Kasumi-1 (cell line): ENCODE data around the gene ADARB2.
A peak's percentile ranks its signal among the peaks of the same experiment; 100 is the strongest.

Experiments
- DNase-seq, 2 experiments: peaks; one replicate each; lab custom pipeline; 2025; lab: John Stamatoyannopoulos, UW

ADARB2 gene

DNA sequence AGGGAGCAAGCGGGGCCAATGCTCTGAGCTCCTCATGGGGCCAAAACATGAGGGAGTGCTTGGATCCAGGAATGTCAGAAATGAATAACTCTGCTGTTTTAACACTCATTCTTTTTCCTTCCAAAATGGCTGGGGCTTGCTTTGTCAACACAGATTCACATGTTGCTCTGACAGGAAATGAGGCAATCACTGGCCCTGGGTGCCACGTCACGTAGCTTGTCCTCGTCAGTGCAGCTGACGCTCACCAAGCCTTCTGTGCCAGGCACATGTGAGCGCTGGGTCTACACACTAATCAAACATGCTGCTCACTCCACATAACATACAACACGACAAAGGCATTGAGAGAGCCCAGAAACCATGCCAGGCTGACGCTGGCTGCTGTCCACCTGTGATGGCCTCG, 482.2 kb downstream of the ADARB2 start:
- no peak for DNase-seq

DNA sequence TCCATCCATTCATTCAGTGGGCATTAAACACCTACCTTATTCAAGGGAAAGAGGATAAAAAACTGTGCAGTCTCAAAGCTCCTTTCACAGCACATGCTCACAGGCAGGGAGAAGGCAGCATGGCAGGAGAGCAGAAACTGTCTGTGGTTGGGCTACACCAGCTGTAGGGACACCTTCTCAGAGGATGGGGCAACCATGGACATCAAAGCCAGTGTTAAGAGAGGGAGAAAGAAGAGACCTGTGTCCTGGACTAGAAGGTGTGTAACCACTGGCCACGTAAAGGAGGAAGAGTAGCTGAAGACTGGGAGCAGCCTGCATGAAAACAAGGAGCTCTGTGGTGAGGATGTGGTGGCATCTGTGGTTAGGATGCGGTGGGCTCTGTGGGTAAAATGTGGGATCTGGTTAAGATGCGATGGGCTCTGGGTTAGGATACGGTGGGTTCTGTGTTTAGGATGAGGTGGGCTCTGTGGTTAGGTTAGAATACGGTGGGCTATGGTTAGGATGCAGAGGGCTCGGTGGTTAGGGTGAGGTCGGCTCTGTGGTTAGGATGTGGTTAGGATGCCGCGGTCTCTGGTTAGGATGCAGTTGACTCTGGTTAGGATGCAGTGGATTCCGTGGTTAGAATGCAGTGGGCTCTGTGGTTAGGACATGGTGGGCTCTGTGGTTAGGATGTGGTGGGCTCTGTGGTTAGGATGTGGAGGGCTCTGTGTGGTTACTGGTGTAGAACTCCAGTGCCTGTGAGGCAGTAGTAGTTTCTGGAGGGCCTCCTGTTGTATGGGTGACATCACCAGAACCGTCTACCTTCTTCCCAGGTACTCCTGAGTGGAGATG, 483.6 kb downstream of the ADARB2 start:
- no peak for DNase-seq

DNA sequence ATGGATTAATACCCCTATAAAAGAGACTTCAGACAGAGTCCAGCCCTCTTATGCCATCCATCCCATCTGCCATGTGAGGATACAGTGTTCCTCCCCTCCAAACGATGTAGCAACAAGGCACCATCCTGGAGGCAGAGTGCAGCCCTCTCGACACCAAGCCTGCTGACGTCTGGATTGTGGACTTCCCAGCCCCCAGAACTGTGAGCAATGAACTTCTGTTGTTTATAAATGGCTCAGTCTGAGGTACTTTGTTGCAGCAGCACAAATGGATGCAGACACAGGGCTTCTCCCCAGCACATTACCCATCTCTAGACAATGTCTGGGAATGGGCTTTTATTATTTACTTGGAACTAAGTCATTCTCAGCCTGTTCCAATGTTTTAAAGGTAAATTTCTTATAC, 485.6 kb downstream of the ADARB2 start:
- no peak for DNase-seq

DNA sequence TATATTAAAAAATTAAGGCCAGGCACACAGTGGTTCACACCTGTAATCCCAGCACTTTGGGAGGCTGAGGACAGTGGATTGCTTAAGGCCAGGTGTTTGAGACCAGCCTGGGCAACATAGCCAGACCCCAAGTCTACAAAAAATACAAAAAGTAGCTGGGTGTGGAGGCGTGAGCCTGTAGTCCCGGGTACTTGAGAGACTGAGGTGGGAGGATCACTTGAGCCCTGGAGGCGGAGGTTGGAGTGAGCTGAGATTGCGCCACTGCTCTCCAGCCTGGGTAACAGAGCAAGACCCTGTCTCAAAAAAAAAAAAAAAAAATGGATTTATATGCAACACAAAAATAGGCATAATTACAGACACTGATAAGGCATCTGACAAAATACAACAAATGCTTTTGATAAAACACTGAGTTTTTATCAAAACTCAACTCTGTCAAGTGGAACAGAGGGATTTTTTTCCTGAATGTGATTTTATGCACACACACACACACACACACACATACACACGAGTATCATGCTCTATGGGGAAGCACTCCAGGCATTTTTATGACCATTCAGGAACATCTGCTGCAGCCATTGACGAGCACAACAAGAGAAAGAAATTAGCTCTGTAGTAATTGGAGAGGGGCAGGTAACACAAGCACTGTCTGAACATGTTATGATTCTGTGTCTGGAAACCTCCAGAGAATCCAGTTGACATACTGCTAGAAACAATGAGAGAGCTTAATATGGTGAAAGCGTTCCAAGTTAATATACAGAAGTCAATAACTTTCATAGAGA, 488.0 kb downstream of the ADARB2 start:
- no peak for DNase-seq

DNA sequence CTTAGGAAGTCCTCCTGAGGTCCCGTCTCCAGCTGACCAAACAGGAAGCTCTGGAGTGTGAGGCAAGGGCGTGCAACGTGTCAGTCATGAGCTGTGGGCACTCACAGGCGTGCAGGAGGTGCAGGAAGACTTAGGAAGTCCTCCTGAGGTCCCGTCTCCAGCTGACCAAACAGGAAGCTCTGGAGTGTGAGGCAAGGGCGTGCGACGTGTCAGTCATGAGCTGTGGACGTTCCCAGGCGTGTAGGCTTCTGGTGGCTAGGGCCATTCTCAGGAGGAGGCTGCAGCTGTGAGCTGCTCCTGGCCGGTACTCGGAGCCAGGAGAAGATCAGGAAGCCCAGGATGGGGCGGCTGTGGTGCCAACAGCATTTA, 489.1 kb downstream of the ADARB2 start:
- DNase-seq = peak; percentile 92

DNA sequence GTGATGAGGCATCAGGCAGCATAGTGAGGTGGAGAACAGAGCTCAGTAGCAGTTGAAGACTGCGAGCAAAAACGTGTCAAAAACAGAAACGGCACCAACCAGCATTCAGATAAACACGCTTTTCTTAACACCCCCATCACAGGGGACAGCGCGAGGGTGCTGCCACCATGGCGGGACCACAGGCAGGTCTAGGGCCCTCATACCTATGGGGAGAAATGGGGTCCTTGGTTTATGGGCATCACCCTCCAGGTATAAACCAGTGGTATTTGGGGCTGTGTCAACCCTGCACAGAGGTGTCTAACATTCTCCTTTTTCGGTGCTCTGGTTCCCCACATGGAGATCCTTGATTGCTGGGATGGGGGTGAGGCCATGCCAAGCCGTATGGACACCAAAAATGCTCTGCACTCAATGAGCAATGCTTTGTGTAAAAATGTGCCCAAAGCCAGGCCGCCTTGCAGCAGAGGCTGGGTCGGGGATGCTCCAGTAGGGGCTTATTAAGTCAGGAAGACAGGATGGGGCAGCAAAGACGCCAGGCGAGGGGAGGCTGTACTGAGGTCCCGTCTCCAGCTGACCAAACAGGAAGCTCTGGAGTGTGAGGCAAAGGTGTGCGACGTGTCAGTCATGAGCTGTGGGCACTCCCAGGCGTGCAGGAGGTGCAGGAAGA, 489.6 kb downstream of the ADARB2 start:
- DNase-seq = no peak

DNA sequence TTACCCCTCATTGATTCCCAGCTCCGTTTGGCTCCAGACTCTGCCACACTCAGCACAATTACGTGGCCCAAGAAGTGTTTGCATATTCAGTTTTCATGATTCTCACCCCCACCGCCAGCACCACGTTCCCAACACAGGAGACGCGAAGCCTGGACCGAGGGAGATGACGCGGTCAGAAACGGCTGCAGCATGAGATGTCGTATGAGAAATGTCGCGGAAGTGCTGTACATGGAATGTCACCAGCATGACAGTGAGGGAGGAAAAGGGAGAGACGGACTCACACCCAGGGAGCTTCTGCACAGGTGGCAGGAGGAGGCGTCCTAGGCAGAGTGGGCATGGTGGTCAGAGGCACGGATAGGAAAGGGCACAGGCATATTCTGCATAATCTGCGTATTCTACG, 492.8 kb downstream of the ADARB2 start:
- no peak for DNase-seq

DNA sequence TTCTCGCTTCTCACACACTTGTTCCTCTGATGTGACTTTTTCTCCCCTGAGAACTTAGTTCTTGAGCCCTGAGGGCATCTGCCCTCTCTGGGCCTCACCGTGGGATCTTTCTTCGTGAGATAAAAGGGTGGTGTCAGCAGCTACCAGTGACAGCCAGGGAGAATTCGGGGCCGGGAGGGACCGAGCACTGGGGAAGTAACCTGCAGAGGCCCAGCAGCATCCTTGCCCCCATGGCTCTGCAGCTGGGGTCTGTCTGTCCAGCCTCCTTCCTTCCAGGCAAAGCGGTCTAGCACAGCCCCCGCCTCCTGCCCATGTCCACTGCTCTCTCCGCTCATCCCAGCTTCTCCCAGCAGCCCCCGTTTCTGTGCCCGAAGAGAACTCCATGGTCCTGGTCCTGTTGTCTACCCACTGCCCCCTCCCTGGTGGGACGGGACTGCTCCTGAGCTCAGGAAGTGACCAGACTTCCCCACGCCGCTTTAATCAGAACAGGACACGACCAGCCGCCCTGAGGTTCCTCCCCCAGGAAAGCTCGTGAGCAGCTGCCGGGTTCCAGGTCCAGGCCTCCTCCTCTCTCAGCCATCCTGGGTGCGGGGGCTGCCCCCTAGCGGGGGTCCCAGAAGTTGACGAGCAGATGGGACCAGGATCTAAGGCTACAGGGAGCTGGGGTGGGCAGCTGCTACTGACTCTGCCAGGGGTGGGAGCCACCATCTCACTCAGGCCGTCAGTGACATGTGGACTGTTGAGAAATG, 493.7 kb downstream of the ADARB2 start:
- DNase-seq = peak in 1 of 2 experiments; percentile 22

DNA sequence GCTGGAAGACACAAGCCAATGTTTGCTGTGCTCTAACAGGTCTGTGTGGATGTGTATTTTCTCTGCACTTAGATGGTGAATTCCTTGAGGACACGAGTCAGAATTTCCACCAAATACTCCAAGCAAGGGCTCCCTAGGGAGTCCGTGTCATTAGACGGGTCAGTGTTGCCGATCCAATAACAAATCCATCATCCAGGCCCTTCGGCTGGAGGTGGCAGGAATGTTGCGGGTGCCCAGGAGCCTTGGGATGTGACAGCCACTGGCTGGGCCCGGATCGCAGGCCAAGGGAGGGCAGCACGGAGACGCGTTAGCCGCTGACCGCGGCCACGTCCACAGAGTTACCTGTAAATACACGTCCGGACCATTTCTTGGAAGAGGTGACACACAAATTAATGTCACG, 494.4 kb downstream of the ADARB2 start:
- DNase-seq = no peak

DNA sequence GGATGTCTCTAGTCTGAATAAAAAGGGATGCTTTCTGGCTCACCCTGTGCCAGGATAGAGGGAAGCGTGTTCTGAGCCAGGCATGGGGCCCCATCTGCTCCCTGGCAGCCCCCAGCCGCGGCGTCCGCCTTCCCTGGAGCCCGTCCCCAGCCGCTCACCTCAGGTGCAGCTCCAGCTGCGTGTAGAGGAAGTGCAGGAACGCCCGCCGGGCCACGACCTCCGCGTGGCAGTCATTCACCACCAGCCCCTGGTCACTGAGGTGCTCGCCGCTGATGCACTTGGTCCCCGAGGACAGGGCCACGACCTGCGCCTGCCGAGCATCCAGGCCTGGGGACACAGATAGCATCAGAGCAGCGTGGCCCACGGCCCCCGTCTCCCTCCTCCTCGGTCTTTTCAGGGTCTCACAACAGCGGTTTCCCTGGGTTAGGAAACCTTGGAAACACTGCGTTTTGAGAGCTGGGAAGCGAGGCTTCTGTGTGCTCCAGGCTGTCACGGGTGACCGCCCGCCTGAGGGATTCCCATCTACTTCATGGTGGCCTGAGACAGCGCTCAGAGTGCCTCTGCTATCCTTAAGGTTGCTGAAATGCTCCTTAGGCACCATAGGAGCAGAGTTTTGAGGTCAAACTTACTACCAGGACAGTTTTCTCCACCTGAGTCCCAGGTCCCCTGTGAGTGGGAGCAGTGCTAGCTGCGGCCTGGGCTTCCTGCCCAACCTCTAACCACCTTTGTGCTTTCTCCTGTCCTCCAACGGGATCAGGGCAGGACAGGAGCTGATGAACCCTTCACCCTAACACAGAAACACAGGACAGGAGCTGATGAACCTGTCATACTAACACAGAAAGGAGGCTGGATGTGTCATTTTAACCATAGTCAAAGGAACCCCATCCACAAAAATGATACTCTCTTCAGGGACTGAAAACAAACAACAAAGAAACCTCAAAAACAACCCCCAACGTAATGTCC, 495.1 kb downstream of the ADARB2 start:
- no peak for DNase-seq

DNA sequence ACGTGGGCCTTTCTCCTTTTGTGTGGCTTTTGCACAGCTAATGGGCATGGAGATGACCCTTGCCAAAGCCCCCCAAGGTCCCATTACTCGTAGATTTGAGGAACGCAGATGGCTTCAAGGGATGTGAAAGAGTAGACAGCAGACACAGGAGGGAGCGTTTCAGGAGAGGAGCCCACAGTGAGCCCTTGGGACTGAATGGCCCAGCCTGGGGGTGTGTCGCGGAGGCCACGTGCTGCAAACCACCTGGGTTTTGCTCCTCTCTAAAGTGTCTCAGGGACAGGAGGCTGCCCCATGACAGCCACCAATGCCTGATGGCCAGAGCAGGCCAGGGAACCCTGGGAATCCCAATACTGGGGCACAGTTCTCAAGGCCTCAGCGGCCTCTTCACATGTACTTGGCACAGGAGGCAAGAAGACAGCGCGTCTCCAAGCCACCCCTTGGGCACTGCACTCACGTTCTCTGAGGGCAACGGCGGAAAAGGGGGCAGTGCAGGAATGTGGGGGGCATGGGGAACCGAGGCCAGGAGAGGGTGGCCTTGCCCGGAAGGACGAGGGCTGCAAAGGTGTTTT, 495.9 kb downstream of the ADARB2 start:
- no peak for DNase-seq

DNA sequence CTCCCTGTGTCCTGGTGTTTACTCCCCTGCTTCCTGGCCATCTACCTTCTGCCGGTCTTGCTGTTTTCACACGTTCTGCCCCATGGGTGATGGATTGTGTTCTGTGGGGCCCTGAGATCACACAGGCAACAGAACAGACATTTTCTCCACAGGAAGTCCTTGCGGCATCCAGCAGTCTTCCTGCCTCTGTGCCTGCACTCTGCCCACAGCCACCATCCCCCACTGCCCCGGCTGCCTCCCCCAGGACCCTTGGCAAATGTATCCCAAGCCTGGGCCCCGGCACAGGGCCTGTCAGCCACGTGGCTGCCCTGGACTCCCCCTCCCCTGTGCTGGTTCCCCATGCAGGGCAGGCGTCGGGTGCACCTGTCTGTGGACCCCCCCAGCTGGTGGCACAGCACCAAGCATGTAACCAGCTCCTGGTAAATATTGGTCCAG, 497.0 kb downstream of the ADARB2 start:
- DNase-seq = peak; percentile 77 to 82

DNA sequence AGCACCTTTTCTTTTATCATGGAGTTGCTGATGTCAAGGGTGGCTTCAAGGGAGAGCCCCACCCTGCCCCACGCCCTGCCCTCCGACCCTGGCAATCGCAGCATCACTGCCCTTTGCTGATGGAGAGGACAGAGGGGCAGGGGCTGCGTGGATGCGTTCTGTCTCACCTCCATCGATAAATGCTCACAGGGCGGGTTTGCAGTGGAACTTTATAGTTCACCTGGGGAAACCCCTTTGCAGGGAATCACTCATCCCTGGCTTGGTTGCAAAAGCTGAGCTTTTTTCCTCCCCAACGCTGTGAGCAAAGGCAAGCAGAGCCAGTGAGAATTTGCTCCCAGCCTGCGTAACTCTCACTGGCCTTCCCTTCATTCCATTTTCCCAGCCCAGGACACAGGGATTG, 504.3 kb downstream of the ADARB2 start:
- DNase-seq = no peak

DNA sequence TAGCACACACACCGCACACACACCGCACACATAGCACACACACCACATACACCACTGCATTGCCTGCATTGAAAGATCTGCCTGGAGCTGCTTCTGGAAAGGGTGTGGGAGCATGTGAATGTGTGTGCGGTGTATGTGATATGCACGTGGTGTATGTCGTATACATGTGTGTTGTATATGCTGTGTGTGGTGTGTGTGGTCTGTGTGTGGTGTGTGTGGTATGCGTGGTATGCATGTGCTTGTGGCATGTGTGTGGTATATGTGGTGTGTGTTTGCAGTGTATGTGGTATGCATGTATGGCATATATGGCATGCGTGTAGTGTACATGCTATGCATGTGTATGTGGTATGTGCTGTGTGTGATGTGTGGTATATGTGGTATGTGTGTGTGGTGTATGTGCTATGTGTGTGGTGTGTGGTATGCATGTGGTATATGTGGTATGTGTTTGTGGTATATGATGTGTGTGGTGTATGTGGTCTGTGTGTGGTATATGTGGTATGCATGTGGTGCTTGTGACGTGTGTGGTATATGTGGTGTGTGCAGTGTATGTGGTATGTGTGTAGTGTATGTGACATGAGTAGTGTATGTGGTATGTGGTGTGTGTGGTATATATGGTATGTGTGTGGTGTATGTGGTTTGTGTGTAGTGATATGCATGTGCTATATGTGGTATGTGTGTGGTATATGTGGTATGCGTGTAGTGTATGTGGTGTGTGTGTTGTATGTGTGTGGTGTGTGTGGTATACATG, 505.0 kb downstream of the ADARB2 start:
- no peak for DNase-seq

DNA sequence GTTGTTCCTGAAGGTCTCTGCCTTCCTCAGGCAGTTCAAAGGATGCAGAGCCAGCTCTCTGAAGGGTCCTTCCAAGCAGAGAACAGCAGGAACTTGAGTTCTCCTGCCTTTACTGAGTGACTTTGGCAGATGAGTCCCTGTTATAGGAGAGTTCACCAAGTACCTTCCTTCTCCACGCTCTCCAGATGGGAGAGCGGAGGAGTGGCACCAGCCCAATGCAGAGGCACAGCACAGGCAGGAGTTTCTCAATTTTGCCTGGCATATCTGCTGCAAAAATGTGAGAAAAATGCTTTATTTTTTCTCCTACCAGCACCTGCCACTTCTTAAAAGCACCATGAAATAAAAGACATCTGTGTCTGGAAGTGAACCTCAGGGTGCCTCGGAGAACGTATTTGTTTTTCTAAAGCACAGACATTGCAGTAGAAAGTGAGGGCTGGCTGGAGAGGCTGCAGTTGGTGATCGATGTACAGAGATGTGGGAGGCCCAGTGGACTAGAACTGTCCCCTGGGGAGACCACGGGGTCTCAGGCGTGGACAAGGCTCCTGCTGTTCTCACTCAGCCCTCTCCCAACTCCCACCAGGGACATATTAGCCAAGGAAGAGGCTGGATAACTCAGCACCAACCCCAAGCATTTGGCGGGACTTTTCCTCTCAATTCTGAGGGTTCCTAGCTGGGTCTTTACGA, 506.6 kb downstream of the ADARB2 start:
- DNase-seq = no peak

DNA sequence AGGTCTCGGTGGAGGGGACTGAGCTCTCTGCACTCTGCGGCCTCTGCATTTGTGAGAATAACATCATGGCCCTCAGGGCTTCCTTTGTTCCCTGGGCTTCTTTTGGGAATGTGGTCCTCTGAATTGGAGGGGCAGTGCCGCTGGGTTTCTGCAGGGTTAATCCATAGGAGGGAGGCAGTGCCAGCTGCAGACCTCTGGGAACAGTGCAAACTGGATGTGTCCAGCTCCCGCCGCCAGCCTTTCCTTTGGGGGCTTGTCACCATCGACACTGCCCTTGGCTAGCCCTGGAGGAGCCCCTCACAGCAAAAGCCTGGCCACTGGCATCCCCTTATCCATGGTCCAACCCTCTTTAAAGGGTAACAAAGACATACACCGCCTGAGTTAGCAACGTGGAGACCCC, 507.2 kb downstream of the ADARB2 start:
- no peak for DNase-seq

DNA sequence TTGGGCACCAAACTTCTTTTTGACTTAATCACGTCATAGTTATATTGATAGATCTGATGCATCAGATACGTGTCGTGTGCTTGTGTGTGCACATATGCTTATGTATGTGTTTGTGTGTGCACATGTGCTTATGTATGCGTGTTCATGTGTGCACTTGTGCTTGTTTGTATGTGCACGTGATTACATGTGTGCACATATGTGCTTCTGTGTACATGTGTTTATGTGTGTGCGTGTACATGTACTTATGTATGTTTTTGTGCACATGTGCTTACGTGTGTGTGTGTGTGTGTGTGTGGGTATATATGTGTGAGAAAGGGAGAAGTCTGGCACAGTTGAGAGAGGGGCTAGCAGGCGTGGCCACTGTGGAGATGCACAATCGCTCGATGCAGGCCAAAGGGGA, 507.8 kb downstream of the ADARB2 start:
- DNase-seq = no peak

DNA sequence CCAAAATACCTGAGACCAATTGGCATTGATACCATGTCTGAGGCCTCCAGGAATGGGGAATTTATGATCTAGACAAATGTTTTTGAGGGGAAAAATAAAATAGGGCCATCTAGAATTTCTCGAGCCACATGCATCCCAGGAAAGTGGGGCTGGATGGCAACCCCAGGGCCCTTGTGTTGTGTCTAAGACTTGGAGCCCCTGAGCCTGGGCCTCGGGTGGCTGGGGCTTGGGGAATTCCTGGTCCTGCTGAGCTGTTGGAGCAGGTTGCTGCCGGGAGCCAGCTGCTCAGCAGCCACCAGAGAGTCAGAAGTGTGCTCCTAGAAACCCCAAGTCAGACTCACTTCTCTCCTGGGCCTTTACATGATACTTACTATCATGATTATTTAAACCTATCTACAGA, 508.2 kb downstream of the ADARB2 start:
- no peak for DNase-seq

DNA sequence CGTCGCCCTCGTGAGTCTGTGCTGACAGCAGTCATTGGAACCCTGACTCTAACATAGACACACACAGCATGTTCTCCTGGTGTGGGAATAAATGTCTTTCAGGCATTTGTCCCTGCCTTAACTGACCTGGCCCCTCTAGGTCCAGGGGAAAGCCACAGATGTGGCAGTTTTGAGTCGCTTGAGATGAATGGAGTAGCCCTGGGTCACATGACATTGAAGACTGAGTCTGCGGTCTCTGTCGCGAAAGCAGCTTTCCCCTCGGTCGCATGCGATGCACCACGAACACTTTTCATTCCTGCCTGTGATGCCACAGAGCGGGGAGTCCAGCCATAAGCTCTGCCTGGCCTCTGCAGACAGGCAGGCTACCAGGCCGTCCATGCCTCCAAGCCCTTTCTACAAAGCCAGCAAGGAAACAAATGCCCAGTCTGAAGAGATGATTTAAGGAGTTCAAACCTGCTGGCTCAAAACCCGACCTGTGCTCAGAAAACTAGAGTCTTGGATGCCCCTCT, 508.8 kb downstream of the ADARB2 start:
- DNase-seq = no peak
